Measurements from ENCODE around the gene OR1E2. TPM values are rescaled to one million over a fixed set of nuclear protein-coding genes. Genes with fewer than 3 reads are reported as not detected.

OR1E2 gene
- total RNA-seq, 2 experiments from 2014 or later = not detected

Other genes starting within 250 kb of the OR1E2 start
- gene OR1A2, start 236.3 kb downstream of the OR1E2 start, total RNA-seq = not detected
- gene OR1A1, start 226.2 kb downstream of the OR1E2 start, total RNA-seq = not detected
- not detected for gene OR3A1, start 135.5 kb downstream of the OR1E2 start, total RNA-seq
- gene OR3A2, start 47.5 kb downstream of the OR1E2 start, total RNA-seq = 1 to 10 TPM in 1 of 2 experiments, under 1 TPM in 1; 0.35 to 1.0 TPM
- gene OR1E1, start 35.4 kb downstream of the OR1E2 start, total RNA-seq = not detected
- gene OR3A3, start 22.5 kb downstream of the OR1E2 start, total RNA-seq = not detected
- not detected for gene SPATA22, start 38.0 kb upstream of the OR1E2 start, total RNA-seq
- not detected for gene ASPA, start 42.2 kb upstream of the OR1E2 start, total RNA-seq
- under 1 TPM; 0.11 to 0.25 TPM for gene TRPV3, start 124.0 kb upstream of the OR1E2 start, total RNA-seq
- 1 to 10 TPM; 1.8 to 2.6 TPM for gene TRPV1, start 175.6 kb upstream of the OR1E2 start, total RNA-seq
- 1 to 10 TPM; 2.4 to 3.0 TPM for gene SHPK, start 202.4 kb upstream of the OR1E2 start, total RNA-seq
- 1 to 10 TPM; 3.1 to 4.2 TPM for gene CTNS, start 202.9 kb upstream of the OR1E2 start, total RNA-seq
- gene TAX1BP3, start 234.7 kb upstream of the OR1E2 start, total RNA-seq = 1 to 10 TPM; 5.5 to 5.8 TPM
- gene EMC6, start 235.0 kb upstream of the OR1E2 start, total RNA-seq = 10 to 100 TPM; 39.4 to 41.6 TPM